DMS79 (cell line): ENCODE measurements around the gene SMOC2.

Experiments used
- DNase-seq: peaks from one replicate; lab custom pipeline; 2025; lab: John Stamatoyannopoulos, UW

The SMOC2 gene

GRCh38 chr6:168711049-168711640, 270.2 kb downstream of the SMOC2 start:
- no peak for DNase-seq

- DNase-seq = no peak
These were observed 270.8 kb downstream of the SMOC2 start for GRCh38 chr6:168711666-168712300.

- no peak for DNase-seq
These were observed 272.0 kb downstream of the SMOC2 start for GRCh38 chr6:168712993-168713392.

GRCh38 chr6:168713839-168714238, 272.9 kb downstream of the SMOC2 start:
- no peak for DNase-seq

GRCh38 chr6:168714547-168715260, 273.7 kb downstream of the SMOC2 start:
- DNase-seq = no peak

DNA sequence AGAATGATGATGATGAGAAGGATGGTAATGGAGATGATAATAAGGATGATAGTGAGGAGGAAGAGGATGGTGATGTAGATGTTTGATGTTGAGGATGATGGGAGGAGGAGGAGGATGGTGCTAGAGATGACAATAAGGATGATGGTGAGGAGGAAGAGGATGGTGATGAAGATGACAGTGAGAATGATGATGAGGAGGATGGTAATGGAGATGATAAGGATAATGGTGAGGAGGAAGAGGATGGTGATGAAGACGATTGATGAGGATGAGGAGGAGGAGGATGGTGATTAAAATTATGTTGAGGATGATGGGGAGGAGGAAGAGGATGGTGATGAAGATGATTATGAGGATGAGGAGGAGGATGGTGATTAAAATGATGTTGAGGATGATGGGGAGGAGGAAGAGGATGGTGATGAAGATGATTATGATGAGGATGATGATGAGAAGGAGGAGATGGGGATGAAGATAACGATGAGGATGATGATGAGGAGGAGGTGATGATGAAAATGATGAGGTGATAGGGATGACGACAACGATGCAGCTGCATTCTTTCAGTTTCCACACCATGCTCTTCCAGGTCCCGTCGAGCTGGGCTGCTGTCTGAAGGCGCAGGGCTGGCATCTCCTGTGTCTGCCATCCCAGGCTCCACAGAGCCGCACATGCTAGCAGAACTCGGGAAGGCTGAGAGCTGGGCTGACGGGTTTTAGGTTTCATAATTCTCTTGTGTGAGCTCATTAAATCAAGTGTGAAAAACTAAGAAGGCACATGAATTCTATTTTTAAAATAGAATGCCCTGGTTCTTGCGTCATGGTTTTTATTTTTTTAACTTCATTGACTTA, 274.9 kb downstream of the SMOC2 start:
- no peak for DNase-seq

GRCh38 chr6:168716581-168716980, 275.6 kb downstream of the SMOC2 start:
- no peak for DNase-seq

GRCh38 chr6:168717491-168717890, 276.5 kb downstream of the SMOC2 start:
- DNase-seq = no peak
